ENCODE data around the gene ADAMTS3.

GRCh38 chr4:72408568-72408967 lies 160.5 kb downstream of the ADAMTS3 start:
- TF ChIP-seq, protein P1, sequence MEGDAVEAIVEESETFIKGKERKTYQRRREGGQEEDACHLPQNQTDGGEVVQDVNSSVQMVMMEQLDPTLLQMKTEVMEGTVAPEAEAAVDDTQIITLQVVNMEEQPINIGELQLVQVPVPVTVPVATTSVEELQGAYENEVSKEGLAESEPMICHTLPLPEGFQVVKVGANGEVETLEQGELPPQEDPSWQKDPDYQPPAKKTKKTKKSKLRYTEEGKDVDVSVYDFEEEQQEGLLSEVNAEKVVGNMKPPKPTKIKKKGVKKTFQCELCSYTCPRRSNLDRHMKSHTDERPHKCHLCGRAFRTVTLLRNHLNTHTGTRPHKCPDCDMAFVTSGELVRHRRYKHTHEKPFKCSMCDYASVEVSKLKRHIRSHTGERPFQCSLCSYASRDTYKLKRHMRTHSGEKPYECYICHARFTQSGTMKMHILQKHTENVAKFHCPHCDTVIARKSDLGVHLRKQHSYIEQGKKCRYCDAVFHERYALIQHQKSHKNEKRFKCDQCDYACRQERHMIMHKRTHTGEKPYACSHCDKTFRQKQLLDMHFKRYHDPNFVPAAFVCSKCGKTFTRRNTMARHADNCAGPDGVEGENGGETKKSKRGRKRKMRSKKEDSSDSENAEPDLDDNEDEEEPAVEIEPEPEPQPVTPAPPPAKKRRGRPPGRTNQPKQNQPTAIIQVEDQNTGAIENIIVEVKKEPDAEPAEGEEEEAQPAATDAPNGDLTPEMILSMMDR (conservative IDR thresholded peaks at IDR 0.05; ENCODE audit: low read length), result no peak
- TF ChIP-seq EZH2phosphoT487 (IDR thresholded peaks at IDR 0.05; ENCODE audit: borderline replicate concordance, low read depth, low read length), result no peak

Measured in OCI-LY7 (cell line).